KOPT-K1 (cell line): ENCODE results near the gene TSPEAR.
"Not testable (repeated sequence)": the region's sequence is repeated elsewhere in the genome, so short reads cannot be mapped to it uniquely, and the experiment has no call there.

Experiments used
- H3K27ac ChIP-seq: fragments of 200-600 bp; sonication (generic); 2 replicates; pipeline ENCODE4 v1.5.1; 2016; ENCODE audit warnings: antibody characterized with exemption, mild to moderate bottlenecking, low read depth, low read length; ENCODE audit not compliant: poor library complexity, severe bottlenecking
- H3K36me3 ChIP-seq: fragments of 200-600 bp; sonication (generic); 2 replicates; pipeline ENCODE4 v1.5.1; 2017; ENCODE audit warnings: antibody characterized with exemption, mild to moderate bottlenecking, low read length, moderate library complexity; ENCODE audit not compliant: insufficient read depth
- H3K9me3 ChIP-seq: fragments of 200-600 bp; sonication (generic); 2 replicates; pipeline ENCODE4 v1.5.1; 2017; ENCODE audit warnings: antibody characterized with exemption, low read length, mild to moderate bottlenecking; ENCODE audit not compliant: insufficient read depth, poor library complexity, severe bottlenecking

The TSPEAR gene

GRCh38 chr21:44650973-44651675, 60.2 kb downstream of the TSPEAR start:
- Histone ChIP-seq H3K9me3 (peaks cover 31% of the 10 kb centered on the region), H3K27ac (peak overlapping the region; percentile 40), H3K36me3 (no peaks in the 10 kb centered on the region)

DNA sequence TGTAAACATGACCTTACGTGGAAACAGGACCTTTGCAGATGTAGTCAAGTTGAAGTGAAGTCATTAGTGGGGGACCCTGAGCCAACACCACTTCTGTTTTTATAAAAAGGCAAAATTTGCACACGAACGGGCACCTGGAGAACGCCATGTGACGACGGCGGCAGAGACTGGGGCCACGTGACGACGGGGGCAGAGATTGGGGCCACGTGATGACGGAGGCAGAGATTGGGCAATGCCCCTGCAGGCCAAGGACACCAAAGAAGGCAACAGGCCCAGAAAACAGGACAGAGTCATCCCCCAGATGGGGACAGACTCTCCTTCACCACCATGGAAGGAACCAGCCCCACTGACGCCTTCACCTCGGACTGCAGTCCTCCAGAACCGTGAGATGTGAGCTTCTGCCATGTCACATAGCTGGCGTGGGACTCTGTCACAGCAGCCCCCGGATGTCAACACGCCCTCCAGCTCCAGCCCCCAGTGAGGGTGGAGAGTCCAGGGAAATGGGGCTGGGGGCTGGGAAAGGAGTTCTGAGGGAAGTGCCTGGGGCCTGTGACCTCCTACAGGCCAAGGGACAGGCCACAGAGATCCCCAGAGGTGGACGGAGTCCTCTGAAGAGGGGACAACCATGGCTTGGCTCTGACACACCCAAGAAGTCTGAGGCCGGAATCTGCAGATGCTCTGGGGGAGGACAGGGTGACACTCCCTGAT, 61.0 kb downstream of the TSPEAR start:
- Histone ChIP-seq H3K36me3 (no peaks in the 10 kb centered on the region), H3K27ac (peak overlapping the region; percentile 40), H3K9me3 (peaks cover 26% of the 10 kb centered on the region)

GRCh38 chr21:44649521-44650100, 61.8 kb downstream of the TSPEAR start:
- Histone ChIP-seq H3K9me3 (peaks cover 34% of the 10 kb centered on the region), H3K27ac (no peak overlapping the region), H3K36me3 (no peaks in the 10 kb centered on the region)

GRCh38 chr21:44648557-44649311, 62.6 kb downstream of the TSPEAR start:
- H3K27ac ChIP-seq = no peak overlapping the region
- H3K9me3 ChIP-seq = peaks cover 39% of the 10 kb centered on the region
- no peaks in the 10 kb centered on the region for H3K36me3 ChIP-seq

- H3K36me3 ChIP-seq = no peaks in the 10 kb centered on the region
- no peak overlapping the region for H3K27ac ChIP-seq
- peaks cover 38% of the 10 kb centered on the region for H3K9me3 ChIP-seq
Observed at GRCh38 chr21:44647222-44647552, 64.2 kb downstream of the TSPEAR start.

GRCh38 chr21:44646366-44647221, 64.8 kb downstream of the TSPEAR start, which contains the start of gene KRTAP10-11:
Gene KRTAP10-11 (plus strand): TSS chr21:44646414. CDS start chr21:44646459, 45 bp downstream.
- H3K9me3 ChIP-seq = peaks cover 37% of the 10 kb centered on the region
- not testable (repeated sequence) for H3K36me3 ChIP-seq, H3K27ac ChIP-seq

- Histone ChIP-seq H3K27ac (no peak overlapping the region), H3K36me3 (no peaks in the 10 kb centered on the region), H3K9me3 (peaks cover 39% of the 10 kb centered on the region)
Observed at GRCh38 chr21:44644878-44645277, 66.5 kb downstream of the TSPEAR start.

- Histone ChIP-seq H3K36me3 (no peaks in the 10 kb centered on the region), H3K27ac (no peak overlapping the region), H3K9me3 (peaks cover 39% of the 10 kb centered on the region)
Observed at GRCh38 chr21:44643741-44644310, 67.5 kb downstream of the TSPEAR start.

- H3K9me3 ChIP-seq = peaks cover 39% of the 10 kb centered on the region
- H3K36me3 ChIP-seq = no peaks in the 10 kb centered on the region
- H3K27ac ChIP-seq = no peak overlapping the region
Observed at GRCh38 chr21:44640761-44641160, 70.6 kb downstream of the TSPEAR start.

- peaks cover 27% of the 10 kb centered on the region for H3K9me3 ChIP-seq
- no peak overlapping the region for H3K27ac ChIP-seq
- no peaks in the 10 kb centered on the region for H3K36me3 ChIP-seq
Observed at GRCh38 chr21:44639331-44639655, 72.1 kb downstream of the TSPEAR start.

- H3K9me3 ChIP-seq = peaks cover 22% of the 10 kb centered on the region
- not testable (repeated sequence) for H3K36me3 ChIP-seq, H3K27ac ChIP-seq
Observed at GRCh38 chr21:44638506-44639330, 72.7 kb downstream of the TSPEAR start.

DNA sequence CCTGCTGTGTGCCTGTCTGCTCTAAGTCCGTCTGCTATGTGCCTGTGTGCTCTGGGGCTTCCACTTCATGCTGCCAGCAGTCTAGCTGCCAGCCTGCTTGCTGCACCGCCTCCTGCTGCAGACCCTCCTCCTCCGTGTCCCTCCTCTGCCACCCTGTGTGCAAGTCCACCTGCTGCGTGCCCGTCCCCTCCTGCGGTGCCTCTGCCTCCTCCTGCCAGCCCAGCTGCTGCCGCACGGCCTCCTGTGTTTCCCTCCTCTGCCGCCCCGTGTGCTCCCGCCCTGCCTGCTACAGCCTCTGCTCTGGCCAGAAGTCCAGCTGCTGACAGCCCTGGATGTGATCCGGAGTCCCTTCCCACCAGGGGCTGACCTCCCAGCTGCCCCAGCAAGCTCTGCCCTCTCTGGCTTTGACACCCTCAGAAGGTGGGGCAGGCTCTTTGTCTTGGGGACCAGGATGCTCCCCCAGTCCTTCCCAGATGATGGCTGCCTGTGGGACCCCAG, 73.5 kb downstream of the TSPEAR start:
- peaks cover 13% of the 10 kb centered on the region for H3K9me3 ChIP-seq
- H3K27ac ChIP-seq, H3K36me3 ChIP-seq: not testable (repeated sequence)

DNA sequence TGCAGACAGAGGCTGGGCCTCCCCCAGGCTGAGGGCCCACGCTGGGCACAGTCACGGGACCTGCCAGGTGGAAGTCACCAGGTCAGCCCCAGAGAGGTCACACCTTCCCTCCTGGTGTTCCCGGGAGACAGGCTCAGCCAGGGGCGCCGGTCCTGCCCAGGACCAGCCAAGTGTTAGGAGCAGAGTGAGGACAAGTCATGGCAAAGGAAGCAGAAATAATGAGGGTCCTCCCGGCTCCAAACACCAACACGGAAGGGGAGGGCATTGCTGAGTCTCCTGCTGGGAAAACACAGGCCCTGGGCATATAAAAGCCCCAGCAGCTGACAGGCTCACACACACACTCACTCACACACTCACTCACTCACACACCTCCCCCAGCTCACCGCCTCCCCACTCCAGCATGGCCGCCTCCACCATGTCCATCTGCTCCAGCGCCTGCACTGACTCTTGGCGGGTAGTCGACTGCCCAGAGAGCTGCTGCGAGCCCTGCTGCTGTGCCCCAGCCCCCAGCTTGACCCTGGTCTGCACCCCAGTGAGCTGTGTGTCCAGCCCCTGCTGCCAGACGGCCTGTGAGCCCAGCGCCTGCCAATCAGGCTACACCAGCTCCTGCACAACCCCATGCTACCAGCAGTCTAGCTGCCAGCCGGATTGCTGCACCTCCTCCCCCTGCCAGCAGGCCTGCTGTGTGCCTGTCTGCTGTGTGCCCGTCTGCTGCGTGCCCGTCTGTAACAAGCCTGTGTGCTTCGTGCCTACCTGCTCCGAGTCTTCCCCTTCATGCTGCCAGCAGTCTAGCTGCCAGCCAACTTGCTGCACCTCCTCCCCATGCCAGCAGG, 74.1 kb downstream of the TSPEAR start, which contains the start of gene KRTAP10-10:
KRTAP10-10 (plus strand) TSS at position 339 of the 833 bp plus-strand sequence; CDS start at position 401, 62 bp downstream.
- Histone ChIP-seq H3K36me3 (no peaks in the 10 kb centered on the region), H3K27ac (no peak within 1 kb of the TSS), H3K9me3 (peaks cover 16% of the 10 kb centered on the region)
